ENCODE results near the gene ARHGAP30.
A peak's percentile ranks its signal among the peaks of the same experiment; 100 is the strongest.
"Not testable (repeated sequence)": the region's sequence is repeated elsewhere in the genome, so short reads cannot be mapped to it uniquely, and the experiment has no call there.

The ARHGAP30 gene, protein sequence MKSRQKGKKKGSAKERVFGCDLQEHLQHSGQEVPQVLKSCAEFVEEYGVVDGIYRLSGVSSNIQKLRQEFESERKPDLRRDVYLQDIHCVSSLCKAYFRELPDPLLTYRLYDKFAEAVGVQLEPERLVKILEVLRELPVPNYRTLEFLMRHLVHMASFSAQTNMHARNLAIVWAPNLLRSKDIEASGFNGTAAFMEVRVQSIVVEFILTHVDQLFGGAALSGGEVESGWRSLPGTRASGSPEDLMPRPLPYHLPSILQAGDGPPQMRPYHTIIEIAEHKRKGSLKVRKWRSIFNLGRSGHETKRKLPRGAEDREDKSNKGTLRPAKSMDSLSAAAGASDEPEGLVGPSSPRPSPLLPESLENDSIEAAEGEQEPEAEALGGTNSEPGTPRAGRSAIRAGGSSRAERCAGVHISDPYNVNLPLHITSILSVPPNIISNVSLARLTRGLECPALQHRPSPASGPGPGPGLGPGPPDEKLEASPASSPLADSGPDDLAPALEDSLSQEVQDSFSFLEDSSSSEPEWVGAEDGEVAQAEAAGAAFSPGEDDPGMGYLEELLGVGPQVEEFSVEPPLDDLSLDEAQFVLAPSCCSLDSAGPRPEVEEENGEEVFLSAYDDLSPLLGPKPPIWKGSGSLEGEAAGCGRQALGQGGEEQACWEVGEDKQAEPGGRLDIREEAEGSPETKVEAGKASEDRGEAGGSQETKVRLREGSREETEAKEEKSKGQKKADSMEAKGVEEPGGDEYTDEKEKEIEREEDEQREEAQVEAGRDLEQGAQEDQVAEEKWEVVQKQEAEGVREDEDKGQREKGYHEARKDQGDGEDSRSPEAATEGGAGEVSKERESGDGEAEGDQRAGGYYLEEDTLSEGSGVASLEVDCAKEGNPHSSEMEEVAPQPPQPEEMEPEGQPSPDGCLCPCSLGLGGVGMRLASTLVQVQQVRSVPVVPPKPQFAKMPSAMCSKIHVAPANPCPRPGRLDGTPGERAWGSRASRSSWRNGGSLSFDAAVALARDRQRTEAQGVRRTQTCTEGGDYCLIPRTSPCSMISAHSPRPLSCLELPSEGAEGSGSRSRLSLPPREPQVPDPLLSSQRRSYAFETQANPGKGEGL

DNA sequence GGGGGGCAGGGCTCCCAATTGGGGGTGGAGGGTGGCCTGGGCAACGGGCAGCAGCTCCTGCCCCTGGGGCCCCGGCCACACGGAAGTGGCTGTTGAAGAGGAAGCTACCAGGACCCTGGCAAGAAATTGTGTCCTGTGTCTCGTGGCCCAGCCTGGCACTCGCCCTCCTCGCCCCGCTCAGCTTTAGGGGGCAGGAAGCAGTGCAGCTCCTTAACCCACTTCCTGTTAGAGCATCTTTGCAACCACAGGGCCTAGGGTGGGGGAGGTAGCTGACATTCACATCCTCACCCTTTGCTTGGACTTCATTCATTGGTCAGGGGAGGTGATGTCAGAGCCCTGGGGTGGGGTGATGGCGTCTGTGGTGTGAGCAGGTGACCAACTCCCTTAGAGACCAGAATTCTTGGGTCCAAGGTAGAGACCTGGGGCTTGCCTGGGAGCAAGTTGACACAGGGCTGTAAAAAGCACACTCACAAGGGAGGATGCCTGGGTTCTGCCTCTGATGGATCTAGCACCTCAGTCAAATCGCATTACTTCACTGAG lies at the start of gene ARHGAP30:
Gene ARHGAP30, minus strand, starts transcription at position 161 of the 540 bp plus-strand sequence. CDS start 267 bp downstream, outside the sequence.
- Histone ChIP-seq H3K27ac (peak within 1 kb of the TSS; percentile 87 to 99 (median 97)), H3K9ac (peak within 1 kb of the TSS; percentile 90 to 97 (median 94)), H3K4me1 (peaks cover 60 to 81% (median 72%) of the 10 kb centered on the region in 10 experiments), H3K9me3 (replicated peaks in 1 of 11) (peaks cover 0 to 9% (median 6%) of the 10 kb centered on the region in 11 experiments; a peak in 5 of 22 replicates), H3K4me3 (peak within 1 kb of the TSS; percentile 74 to 97 (median 86)), H4K20me1 (peaks cover 0 to 32% (median 22%) of the 10 kb centered on the region in 11 experiments; a peak in 14 of 22 replicates), H3K36me3 (peaks cover 15 to 23% (median 21%) of the 10 kb centered on the region in 11 experiments; a peak in 21 of 22 replicates), H3K27me3 (no peaks in the 10 kb centered on the region), H3K4me2 (peak within 1 kb of the TSS; percentile 88 to 100 (median 98))
- TF ChIP-seq Cebpa-rat (IDR thresholded peaks at IDR 0.05): no peak

DNA sequence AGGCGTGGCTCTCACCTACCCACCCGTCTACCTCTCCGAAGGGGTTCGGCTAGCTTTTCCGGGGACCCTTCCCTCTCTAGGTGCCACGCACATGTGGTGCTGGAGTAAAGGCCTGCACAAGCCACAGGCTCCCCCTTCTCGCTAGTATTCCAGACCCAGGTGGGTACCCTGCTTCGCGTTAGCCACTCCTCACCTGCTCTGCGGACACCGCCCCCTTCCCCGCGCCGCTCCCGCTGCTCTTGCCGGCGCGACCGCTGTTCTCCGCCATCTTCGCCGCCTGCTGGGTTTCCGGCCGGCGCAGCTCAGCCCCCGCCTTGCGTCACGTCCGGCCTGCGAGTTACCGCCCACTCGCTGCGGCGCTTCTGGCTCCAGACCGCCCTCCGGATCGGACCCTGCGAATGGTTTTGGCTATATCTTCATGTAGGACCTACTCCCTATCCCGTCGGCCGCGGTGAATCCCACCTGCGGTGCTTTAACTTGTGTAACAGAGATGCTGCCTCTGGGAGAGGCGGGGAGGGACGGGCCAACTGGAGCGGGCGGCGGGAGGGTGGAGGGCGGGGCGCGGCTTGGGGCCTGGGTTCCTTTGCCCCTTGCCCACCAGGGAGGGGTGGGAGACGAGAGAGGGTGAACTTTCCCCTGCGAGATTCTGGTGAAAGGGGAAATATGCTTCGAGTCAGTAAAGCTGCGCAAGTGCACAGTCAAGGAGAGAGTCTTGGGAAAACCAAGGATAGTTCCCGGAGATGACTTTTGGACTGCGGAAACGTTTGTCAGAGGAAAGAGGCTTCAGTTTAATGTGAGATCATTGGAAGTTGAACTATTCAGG lies 48.3 kb upstream of the ARHGAP30 start, which contains the start of the genes NIT1 and PFDN2:
Gene NIT1, plus strand, starts transcription at position 347 of the 823 bp plus-strand sequence. Its CDS starts 72 bp downstream, at position 419.
Gene PFDN2, minus strand, starts transcription at position 279 of the 823 bp plus-strand sequence. Its CDS starts 11 bp downstream, at position 268.
- TF ChIP-seq Cebpa-rat (IDR thresholded peaks at IDR 0.05): 0 out of 22 replicates have a peak, but pooled peaks of 1 of the 11 experiments have one; percentile 13
- Histone ChIP-seq H3K9me3 (replicated peaks in 1 of 11) (no peaks in the 10 kb centered on the region), H4K20me1 (peaks cover 34 to 54% (median 44%) of the 10 kb centered on the region in 11 experiments; a peak in 21 of 22 replicates), H3K9ac (peak within 1 kb of the TSS; percentile 85 to 95 (median 91)), H3K27me3 (no peaks in the 10 kb centered on the region), H3K4me1 (peaks cover 50 to 88% (median 82%) of the 10 kb centered on the region in 10 experiments), H3K4me3 (peak within 1 kb of the TSS; percentile 84 to 100 (median 98)), H3K4me2 (peak within 1 kb of the TSS; percentile 81 to 99 (median 93)), H3K27ac (peak within 1 kb of the TSS; percentile 79 to 93 (median 88)), H3K36me3 (peaks cover 27 to 72% (median 62%) of the 10 kb centered on the region in 11 experiments)

DNA sequence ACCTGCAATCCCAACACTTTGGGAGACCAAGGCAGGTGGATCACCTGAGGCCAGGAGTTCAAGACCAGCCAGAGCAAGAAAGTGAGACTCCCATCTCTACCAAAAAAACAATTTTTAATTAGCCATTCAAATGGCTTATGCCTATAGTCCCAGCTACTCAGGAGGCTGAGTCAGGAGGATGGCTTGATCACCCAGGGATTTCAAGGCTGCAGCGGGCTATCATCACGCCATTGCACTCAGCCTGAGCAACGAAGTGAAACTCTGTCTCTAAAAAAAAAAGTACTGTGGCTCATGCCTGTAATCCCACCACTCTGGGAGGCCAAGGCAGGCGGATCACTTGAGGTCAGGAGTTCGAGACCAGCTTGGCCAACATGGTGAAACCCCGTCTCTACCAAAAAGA lies 46.3 kb upstream of the ARHGAP30 start:
- H3K36me3 ChIP-seq: peaks cover 11 to 69% (median 45%) of the 10 kb centered on the region in 11 experiments
- H3K4me1 ChIP-seq: peaks cover 60 to 88% (median 84%) of the 10 kb centered on the region in 10 experiments
- not testable (repeated sequence) for H3K27ac ChIP-seq

DNA sequence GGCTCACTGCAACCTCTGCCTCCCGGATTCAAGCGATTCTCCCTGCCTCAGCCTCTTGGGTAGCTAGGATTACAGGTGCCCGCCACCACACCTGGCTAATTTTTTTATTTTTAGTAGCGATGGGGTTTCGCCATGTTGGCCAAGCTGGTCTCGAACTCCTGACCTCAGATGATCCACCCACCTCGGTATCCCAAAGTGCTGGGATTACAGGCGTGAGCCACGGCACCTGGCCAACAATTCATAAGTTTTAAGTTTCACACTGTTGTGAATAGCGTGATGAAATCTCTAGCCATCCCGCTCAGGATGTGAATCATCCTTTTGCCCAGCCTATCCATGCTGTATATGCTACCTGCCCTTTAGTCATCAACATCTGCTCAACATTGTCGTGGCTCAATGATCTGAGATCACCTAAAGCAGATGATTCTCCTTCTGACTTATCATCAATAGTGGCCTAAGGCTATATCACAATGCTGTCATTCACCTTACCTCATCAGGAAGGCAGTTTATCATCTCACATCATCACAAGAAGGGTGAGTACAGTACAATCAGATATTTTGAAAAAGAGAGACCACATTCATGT lies 45.5 kb upstream of the ARHGAP30 start:
- peak overlapping the region; percentile 81 to 99 (median 93) for H3K4me2 ChIP-seq
- H3K9ac ChIP-seq: peak overlapping the region in 1 of 11 experiments; percentile 89; a peak in 1 of 22 replicates
- peaks cover 6 to 69% (median 44%) of the 10 kb centered on the region in 11 experiments for H3K36me3 ChIP-seq

More for the DNA sequence above, 46.3 kb upstream of the ARHGAP30 start:
- Histone ChIP-seq H3K9ac (peak overlapping the region in 6 of 11 experiments; percentile 49 to 95 (median 90); a peak in 5 of 22 replicates), H4K20me1 (peaks cover 52 to 68% (median 58%) of the 10 kb centered on the region in 11 experiments; a peak in 21 of 22 replicates), H3K4me3 (peak overlapping the region in 8 of 10 experiments; percentile 84 to 100 (median 96); a peak in 12 of 20 replicates), H3K4me2 (peak overlapping the region; percentile 81 to 99 (median 93))
- not testable (repeated sequence) for H3K9me3 ChIP-seq (replicated peaks in 1 of 11); H3K27me3 ChIP-seq

DNA sequence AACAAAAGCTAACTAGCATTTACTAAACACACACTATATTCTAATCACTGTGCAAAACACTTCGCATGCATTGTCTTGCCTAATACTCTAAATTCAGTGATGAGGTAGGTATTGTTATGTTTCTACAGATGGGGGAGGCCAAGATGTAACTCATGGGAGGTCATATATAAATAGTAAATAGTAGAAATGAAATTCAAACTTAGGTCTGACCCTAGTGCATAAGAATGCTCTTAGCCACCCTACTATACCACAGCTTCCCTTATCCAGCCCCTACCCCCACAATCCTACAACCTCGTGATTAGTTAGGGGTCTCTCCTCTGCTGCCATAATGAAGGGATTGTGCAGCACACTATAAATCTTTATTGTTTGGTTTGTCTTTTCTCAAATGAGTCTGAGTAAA lies 44.9 kb upstream of the ARHGAP30 start:
- Histone ChIP-seq H3K9me3 (replicated peaks in 1 of 11) (no peaks in the 10 kb centered on the region), H3K4me2 (peak overlapping the region; percentile 81 to 99 (median 93); a peak in 20 of 22 replicates), H3K27me3 (no peaks in the 10 kb centered on the region), H4K20me1 (peaks cover 64 to 76% (median 72%) of the 10 kb centered on the region in 11 experiments; a peak in 21 of 22 replicates), H3K27ac (no peak overlapping the region), H3K36me3 (peaks cover 9 to 70% (median 46%) of the 10 kb centered on the region in 11 experiments), H3K9ac (no peak overlapping the region), H3K4me1 (peaks cover 52 to 78% (median 73%) of the 10 kb centered on the region in 10 experiments), H3K4me3 (no peak overlapping the region)
- no peak for TF ChIP-seq Cebpa-rat (IDR thresholded peaks at IDR 0.05)

More for the DNA sequence above, 45.5 kb upstream of the ARHGAP30 start:
- Histone ChIP-seq H3K27me3 (no peaks in the 10 kb centered on the region), H3K4me3 (peak overlapping the region in 1 of 10 experiments; percentile 15; a peak in 1 of 20 replicates), H3K27ac (no peak overlapping the region), H3K9me3 (replicated peaks in 1 of 11) (no peaks in the 10 kb centered on the region), H3K4me1 (peaks cover 58 to 84% (median 80%) of the 10 kb centered on the region in 10 experiments), H4K20me1 (peaks cover 58 to 72% (median 66%) of the 10 kb centered on the region in 11 experiments; a peak in 21 of 22 replicates)
- TF ChIP-seq Cebpa-rat (IDR thresholded peaks at IDR 0.05): no peak

DNA sequence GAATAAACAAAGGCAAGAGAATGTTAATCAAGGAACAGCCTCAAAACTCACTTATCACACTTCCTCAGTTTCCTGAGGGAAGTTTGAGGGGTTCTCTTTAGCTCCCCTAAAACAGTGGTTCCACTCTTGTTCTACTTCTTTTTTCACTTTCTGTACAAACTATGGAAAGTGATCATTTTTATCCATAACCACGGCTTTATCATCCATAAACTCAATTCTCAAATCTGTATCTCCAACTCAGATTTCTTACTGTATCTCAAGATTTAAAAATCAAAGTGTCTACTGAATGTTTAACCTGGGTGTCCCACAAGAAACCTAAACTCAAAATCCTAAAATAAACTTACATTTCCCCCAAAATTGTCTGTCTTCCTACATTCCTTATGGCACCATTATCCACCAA lies 44.2 kb upstream of the ARHGAP30 start:
- no peak overlapping the region for H3K4me3 ChIP-seq
- no peak overlapping the region for H3K27ac ChIP-seq
- H3K4me2 ChIP-seq: peak overlapping the region; percentile 7 to 99 (median 91); a peak in 14 of 22 replicates

More for the DNA sequence above, 44.2 kb upstream of the ARHGAP30 start:
- Histone ChIP-seq H3K4me1 (peaks cover 45 to 71% (median 67%) of the 10 kb centered on the region in 10 experiments), H4K20me1 (peaks cover 69 to 82% (median 79%) of the 10 kb centered on the region in 11 experiments; a peak in 21 of 22 replicates), H3K9ac (no peak overlapping the region), H3K27me3 (no peaks in the 10 kb centered on the region), H3K36me3 (peaks cover 14 to 77% (median 53%) of the 10 kb centered on the region in 11 experiments), H3K9me3 (replicated peaks in 1 of 11) (no peaks in the 10 kb centered on the region)
- no peak for TF ChIP-seq Cebpa-rat (IDR thresholded peaks at IDR 0.05)
